ENCODE data around the gene BEST3.

Gene BEST3

DNA sequence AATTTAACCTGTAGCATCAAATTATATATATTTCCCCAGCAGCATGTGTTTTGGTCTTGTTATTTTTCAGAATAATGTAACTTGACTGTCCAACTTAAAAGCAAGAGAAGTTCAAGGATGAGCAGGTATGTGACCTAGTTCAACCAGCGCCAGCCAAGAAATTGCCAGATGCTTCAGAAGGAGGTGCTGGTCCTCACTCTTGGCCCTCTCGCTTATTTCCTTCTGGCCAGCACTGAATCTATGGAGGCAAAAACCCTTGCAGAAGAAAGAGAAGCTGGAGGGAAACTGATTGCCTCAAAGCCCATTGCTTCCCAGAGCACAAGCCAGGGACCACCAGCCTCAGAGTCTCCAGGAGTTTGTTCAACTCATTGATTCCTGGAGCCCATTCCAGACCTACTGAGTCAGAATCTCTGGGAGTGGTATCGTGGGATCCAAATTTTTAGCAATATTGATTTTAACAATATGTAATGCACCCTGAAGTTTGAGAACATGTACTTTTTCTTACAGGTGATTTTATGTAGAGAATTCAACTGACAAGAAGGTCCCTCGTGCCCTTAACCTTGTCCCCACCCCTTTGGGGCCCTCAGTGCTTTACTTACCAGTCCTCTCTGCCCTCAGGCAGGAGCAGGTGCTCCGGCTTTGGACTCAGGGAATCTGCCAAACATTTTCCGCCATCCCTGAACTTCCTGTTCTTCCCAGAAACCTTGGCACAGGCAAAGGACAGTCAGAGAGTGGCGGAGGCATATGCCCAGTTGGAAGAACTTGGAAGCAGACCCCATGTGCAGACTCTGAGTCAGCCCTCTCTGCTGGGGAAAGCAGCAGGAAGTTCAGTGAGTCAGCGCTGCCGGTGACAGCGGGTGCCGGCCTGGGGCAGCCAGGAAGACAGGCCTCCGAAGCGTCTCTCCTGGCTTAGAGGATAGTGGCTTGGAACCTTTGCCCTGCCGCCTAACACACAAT lies 10.4 kb downstream of the BEST3 start:
- TF ChIP-seq, protein P1, sequence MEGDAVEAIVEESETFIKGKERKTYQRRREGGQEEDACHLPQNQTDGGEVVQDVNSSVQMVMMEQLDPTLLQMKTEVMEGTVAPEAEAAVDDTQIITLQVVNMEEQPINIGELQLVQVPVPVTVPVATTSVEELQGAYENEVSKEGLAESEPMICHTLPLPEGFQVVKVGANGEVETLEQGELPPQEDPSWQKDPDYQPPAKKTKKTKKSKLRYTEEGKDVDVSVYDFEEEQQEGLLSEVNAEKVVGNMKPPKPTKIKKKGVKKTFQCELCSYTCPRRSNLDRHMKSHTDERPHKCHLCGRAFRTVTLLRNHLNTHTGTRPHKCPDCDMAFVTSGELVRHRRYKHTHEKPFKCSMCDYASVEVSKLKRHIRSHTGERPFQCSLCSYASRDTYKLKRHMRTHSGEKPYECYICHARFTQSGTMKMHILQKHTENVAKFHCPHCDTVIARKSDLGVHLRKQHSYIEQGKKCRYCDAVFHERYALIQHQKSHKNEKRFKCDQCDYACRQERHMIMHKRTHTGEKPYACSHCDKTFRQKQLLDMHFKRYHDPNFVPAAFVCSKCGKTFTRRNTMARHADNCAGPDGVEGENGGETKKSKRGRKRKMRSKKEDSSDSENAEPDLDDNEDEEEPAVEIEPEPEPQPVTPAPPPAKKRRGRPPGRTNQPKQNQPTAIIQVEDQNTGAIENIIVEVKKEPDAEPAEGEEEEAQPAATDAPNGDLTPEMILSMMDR (IDR thresholded peaks at IDR 0.05; ENCODE audit: low read depth, low read length, missing control alignments): no peak
- DNase-seq (ENCODE audit: extremely low read depth, low read depth): peak; percentile 87

DNA sequence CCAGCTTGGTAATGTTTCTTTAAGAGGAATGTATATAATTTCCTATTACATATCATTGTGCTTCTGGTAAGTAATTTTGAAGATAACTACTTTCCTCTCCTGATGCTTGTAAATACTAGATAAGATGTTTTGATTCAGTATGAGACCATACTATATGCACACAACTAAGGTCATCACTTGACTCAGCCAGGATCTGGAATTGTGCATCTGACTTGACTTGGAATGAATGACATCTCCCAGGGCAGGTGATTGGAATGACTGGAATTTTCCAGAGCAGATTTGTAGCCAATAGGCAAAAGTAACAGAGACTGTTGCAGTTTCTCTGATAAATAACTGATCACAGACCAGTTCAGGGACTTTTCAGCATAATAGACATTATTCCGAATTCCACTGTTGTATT lies 11.1 kb downstream of the BEST3 start:
- TF ChIP-seq, protein P1 (IDR thresholded peaks at IDR 0.05; ENCODE audit: low read depth, low read length, missing control alignments): no peak
- H3K4me3 ChIP-seq (replicated peaks; ENCODE audit: low read depth, low read length): no peak overlapping the region
- no peak for DNase-seq (ENCODE audit: extremely low read depth, low read depth)

More for the DNA sequence above, 10.4 kb downstream of the BEST3 start:
- no peak overlapping the region for H3K4me3 ChIP-seq (replicated peaks; ENCODE audit: low read depth, low read length)

DNA sequence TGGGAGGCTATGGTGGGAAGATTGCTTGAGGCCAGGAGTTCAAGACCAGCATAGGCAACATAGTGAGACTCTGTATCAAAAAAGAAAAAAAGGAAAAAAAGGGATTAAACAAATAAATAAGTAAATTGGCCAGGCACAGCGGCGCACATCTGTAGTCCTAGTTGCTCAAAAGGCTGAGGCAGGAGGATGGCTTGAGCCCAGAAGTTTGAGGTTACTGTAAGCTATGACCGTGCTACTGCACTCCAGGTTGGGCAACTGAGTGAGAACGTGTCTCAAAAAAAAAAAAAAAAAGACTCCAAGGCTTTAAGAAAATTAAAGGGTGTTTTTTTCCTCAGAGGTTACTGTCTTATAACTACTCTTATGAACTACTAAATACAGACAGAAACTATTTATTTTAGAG lies 11.7 kb downstream of the BEST3 start:
- TF ChIP-seq, protein P1 (IDR thresholded peaks at IDR 0.05; ENCODE audit: low read depth, low read length, missing control alignments): no peak
- no peak overlapping the region for H3K4me3 ChIP-seq (replicated peaks; ENCODE audit: low read depth, low read length)
- no peak for DNase-seq (ENCODE audit: extremely low read depth, low read depth)

DNA sequence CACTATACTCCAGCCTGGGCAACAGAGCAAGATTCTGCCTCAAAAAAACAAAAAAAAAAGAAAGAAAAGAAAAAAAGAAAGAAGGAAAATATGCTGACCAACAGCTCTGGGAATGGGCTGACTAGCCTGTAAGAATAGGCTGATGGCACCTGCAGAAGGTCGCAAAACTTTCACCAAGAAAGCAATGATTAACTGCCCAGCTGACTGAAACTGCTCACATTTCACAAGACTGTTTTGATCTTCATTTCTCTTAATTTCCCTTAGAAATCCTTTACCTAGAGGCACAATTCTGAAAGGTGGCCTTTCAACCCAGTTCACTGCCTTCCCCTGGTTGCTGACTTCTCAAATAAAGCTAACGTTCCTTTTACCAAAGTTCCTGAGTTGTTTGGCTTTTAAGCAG lies 12.4 kb downstream of the BEST3 start:
- DNase-seq (ENCODE audit: extremely low read depth, low read depth): no peak
- TF ChIP-seq, protein P1 (IDR thresholded peaks at IDR 0.05; ENCODE audit: low read depth, low read length, missing control alignments): no peak
- H3K4me3 ChIP-seq (replicated peaks; ENCODE audit: low read depth, low read length): no peak overlapping the region

DNA sequence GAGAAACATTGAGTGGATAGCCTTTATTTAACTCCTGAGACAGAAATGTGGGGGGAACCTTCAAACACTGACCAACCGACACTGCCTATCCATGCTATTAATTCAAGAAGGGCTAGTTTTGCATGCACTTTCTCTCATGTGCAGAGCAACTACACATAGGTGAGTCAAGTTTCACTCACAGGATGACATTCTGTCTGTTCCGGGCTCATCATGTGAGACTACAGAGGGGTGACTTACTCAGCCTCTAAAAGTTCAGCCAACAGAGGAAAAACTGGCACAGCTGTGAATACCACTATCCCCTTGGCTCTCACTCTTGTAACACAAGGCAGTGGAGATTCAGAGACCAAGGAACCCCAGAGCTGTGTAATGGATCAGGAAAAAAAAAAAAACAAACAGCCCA lies 13.3 kb downstream of the BEST3 start:
- no peak overlapping the region for H3K4me3 ChIP-seq (replicated peaks; ENCODE audit: low read depth, low read length)
- TF ChIP-seq, protein P1 (IDR thresholded peaks at IDR 0.05; ENCODE audit: low read depth, low read length, missing control alignments): no peak
- DNase-seq (ENCODE audit: extremely low read depth, low read depth): no peak

DNA sequence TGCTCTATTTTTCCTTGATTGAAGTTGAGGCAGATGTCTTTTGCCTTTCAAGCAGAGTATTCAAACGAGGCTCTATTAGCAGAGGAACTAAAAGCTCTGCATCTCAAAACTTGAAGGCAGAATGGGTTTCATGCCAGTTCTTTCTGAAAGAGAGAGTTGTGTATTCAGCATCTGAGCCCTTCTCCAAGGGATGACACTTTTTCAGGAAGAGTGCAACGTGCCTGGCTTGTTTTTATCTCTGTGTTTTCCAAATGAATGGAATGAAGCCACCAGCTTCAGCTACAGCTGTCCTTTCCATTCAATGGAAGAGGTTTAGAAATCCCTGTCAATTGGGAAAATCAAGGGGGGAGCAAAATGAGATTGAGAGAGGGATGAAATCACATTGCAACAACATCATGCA lies 14.6 kb downstream of the BEST3 start:
- DNase-seq (ENCODE audit: extremely low read depth, low read depth): no peak
- TF ChIP-seq, protein P1 (IDR thresholded peaks at IDR 0.05; ENCODE audit: low read depth, low read length, missing control alignments): no peak
- no peak overlapping the region for H3K4me3 ChIP-seq (replicated peaks; ENCODE audit: low read depth, low read length)
